H7 (cell line): ENCODE measurements around the gene MAP3K7CL. TPM values are rescaled to one million over a fixed set of nuclear protein-coding genes. Genes with fewer than 3 reads are reported as not detected.

Experiments used
- DNase-seq: peaks from one replicate; pipeline ENCODE4 v3.0.0; 2012
- H3K27me3 ChIP-seq: 2 replicates; pipeline ENCODE4 v1.6.0; 2011; ENCODE audit warnings: mild to moderate bottlenecking, low read length; ENCODE audit not compliant: control insufficient read depth, insufficient read depth
- H3K36me3 ChIP-seq: replicated peaks from 2 replicates; pipeline ENCODE4 v1.5.1; 2011; ENCODE audit warnings: low read length; ENCODE audit not compliant: control insufficient read depth, insufficient read depth
- H3K4me3 ChIP-seq: 2 replicates; pipeline ENCODE4 v1.5.1; 2011; ENCODE audit warnings: low read depth, mild to moderate bottlenecking, control low read depth, low read length, moderate library complexity; ENCODE audit not compliant: insufficient read depth
- total RNA-seq: library from RNA; depleted of rRNA; stranded (reverse); fragments of >200 nt; shearing (Covaris generic); gene quantifications from 2 replicates; pipeline ENCODE4 v1.2.3, GENCODE V29; 2014

MAP3K7CL gene
- total RNA-seq, 1 experiment from 2014 or later = not detected

GRCh38 chr21:29208044-29208681 is 77.7 kb downstream of the MAP3K7CL start:
- DNase-seq = no peak
- H3K27me3 ChIP-seq = no peaks in the 10 kb centered on the region
- no peak overlapping the region for H3K4me3 ChIP-seq

GRCh38 chr21:29208682-29209059 is 78.2 kb downstream of the MAP3K7CL start:
- Histone ChIP-seq H3K4me3 (no peak overlapping the region), H3K27me3 (no peaks in the 10 kb centered on the region), H3K36me3 (no peaks in the 10 kb centered on the region)
- no peak for DNase-seq

More at GRCh38 chr21:29208044-29208681, 77.7 kb downstream of the MAP3K7CL start:
- H3K36me3 ChIP-seq = no peaks in the 10 kb centered on the region

- Histone ChIP-seq H3K27me3 (no peaks in the 10 kb centered on the region), H3K36me3 (no peaks in the 10 kb centered on the region), H3K4me3 (no peak overlapping the region)
- no peak for DNase-seq
Observed at GRCh38 chr21:29209696-29210095, 79.3 kb downstream of the MAP3K7CL start.

GRCh38 chr21:29211205-29211604 is 80.8 kb downstream of the MAP3K7CL start:
- DNase-seq = no peak
- H3K4me3 ChIP-seq = no peak overlapping the region
- no peaks in the 10 kb centered on the region for H3K36me3 ChIP-seq
- H3K27me3 ChIP-seq = no peaks in the 10 kb centered on the region

- DNase-seq = no peak
- H3K4me3 ChIP-seq = no peak overlapping the region
- H3K27me3 ChIP-seq = no peaks in the 10 kb centered on the region
- no peaks in the 10 kb centered on the region for H3K36me3 ChIP-seq
Observed at GRCh38 chr21:29212446-29212845, 82.0 kb downstream of the MAP3K7CL start.

GRCh38 chr21:29213513-29214385 is 83.3 kb downstream of the MAP3K7CL start:
- H3K4me3 ChIP-seq = no peak overlapping the region
- H3K36me3 ChIP-seq = no peaks in the 10 kb centered on the region

GRCh38 chr21:29215709-29216108 is 85.3 kb downstream of the MAP3K7CL start:
- Histone ChIP-seq H3K27me3 (no peaks in the 10 kb centered on the region), H3K4me3 (no peak overlapping the region), H3K36me3 (no peaks in the 10 kb centered on the region)
- DNase-seq = no peak

More at GRCh38 chr21:29213513-29214385, 83.3 kb downstream of the MAP3K7CL start:
- H3K27me3 ChIP-seq = no peaks in the 10 kb centered on the region
- DNase-seq = no peak

- Histone ChIP-seq H3K27me3 (no peaks in the 10 kb centered on the region), H3K36me3 (no peaks in the 10 kb centered on the region), H3K4me3 (no peak overlapping the region)
- no peak for DNase-seq
Observed at GRCh38 chr21:29217818-29218291, 87.4 kb downstream of the MAP3K7CL start.

- no peaks in the 10 kb centered on the region for H3K36me3 ChIP-seq
- H3K27me3 ChIP-seq = no peaks in the 10 kb centered on the region
- DNase-seq = no peak
- no peak overlapping the region for H3K4me3 ChIP-seq
Observed at GRCh38 chr21:29218749-29219148, 88.3 kb downstream of the MAP3K7CL start.

- DNase-seq = no peak
- H3K27me3 ChIP-seq = no peaks in the 10 kb centered on the region
- no peak overlapping the region for H3K4me3 ChIP-seq
- no peaks in the 10 kb centered on the region for H3K36me3 ChIP-seq
Observed at GRCh38 chr21:29219165-29219770, 88.8 kb downstream of the MAP3K7CL start.

- DNase-seq = no peak
- Histone ChIP-seq H3K4me3 (no peak overlapping the region), H3K36me3 (no peaks in the 10 kb centered on the region), H3K27me3 (no peaks in the 10 kb centered on the region)
Observed at GRCh38 chr21:29221253-29221744, 90.9 kb downstream of the MAP3K7CL start.

- H3K36me3 ChIP-seq = no peaks in the 10 kb centered on the region
- H3K4me3 ChIP-seq = no peak overlapping the region
- no peaks in the 10 kb centered on the region for H3K27me3 ChIP-seq
- no peak for DNase-seq
Observed at GRCh38 chr21:29224006-29224405, 93.6 kb downstream of the MAP3K7CL start.
